ENCODE data around the gene C19orf12.
A peak's percentile ranks its signal among the peaks of the same experiment; 100 is the strongest.
"Not testable (repeated sequence)": the region's sequence is repeated elsewhere in the genome, so short reads cannot be mapped to it uniquely, and the experiment has no call there.

Gene C19orf12

GRCh38 chr19:29675120-29675649 lies 39.9 kb downstream of the C19orf12 start:
- DNase-seq = no peak

GRCh38 chr19:29674374-29675119 lies 40.5 kb downstream of the C19orf12 start:
- DNase-seq = no peak

- DNase-seq = no peak
Measured at GRCh38 chr19:29673451-29674371, 41.4 kb downstream of the C19orf12 start.

- peak; percentile 83 for DNase-seq
Measured at GRCh38 chr19:29672933-29673336, 42.1 kb downstream of the C19orf12 start.

- no peak for DNase-seq
Measured at GRCh38 chr19:29672319-29672932, 42.6 kb downstream of the C19orf12 start.

- DNase-seq = peak; percentile 73
Measured at GRCh38 chr19:29671393-29672160, 43.5 kb downstream of the C19orf12 start.

GRCh38 chr19:29671026-29671392 lies 44.1 kb downstream of the C19orf12 start:
- DNase-seq = not testable (repeated sequence)

- no peak for DNase-seq
Measured at GRCh38 chr19:29670255-29670654, 44.8 kb downstream of the C19orf12 start.

- DNase-seq = no peak
Measured at GRCh38 chr19:29668746-29669609, 46.1 kb downstream of the C19orf12 start.

GRCh38 chr19:29667901-29668341 lies 47.1 kb downstream of the C19orf12 start:
- no peak for DNase-seq

GRCh38 chr19:29667387-29667783 lies 47.7 kb downstream of the C19orf12 start:
- no peak for DNase-seq

GRCh38 chr19:29666578-29667386 lies 48.3 kb downstream of the C19orf12 start:
- no peak for DNase-seq

GRCh38 chr19:29665826-29666577 lies 49.1 kb downstream of the C19orf12 start:
- no peak for DNase-seq

- DNase-seq = peak; percentile 76
Measured at GRCh38 chr19:29665215-29665825, 49.7 kb downstream of the C19orf12 start, which contains the start of gene PLEKHF1. TSS of gene PLEKHF1 (plus strand) at chr19:29665461. CDS start at chr19:29673840, 8,379 bp downstream.

GRCh38 chr19:29664753-29665214 lies 50.3 kb downstream of the C19orf12 start:
- no peak for DNase-seq

GRCh38 chr19:29663861-29664752 lies 51.0 kb downstream of the C19orf12 start:
- no peak for DNase-seq

GRCh38 chr19:29662604-29663404 lies 52.3 kb downstream of the C19orf12 start:
- no peak for DNase-seq

All from activated T-cell treated with anti-CD3 and anti-CD28 coated beads for 4 hours (primary cell).